ENCODE results near the gene MTHFS. TPM values are rescaled to one million over a fixed set of nuclear protein-coding genes. Genes with fewer than 3 reads are reported as not detected.

MTHFS gene
- total and polyA plus RNA-seq, 10 donors = 11.7 to 54.2 (median 30.0) TPM

- H3K4me1 ChIP-seq = no peaks in the 10 kb centered on the region
- H3K27ac ChIP-seq = no peak overlapping the region
- no peaks in the 10 kb centered on the region for H3K9me3 ChIP-seq
- H3K4me3 ChIP-seq = no peak overlapping the region
- TF ChIP-seq CTCF (IDR thresholded peaks at IDR 0.05 in 8 of 11, conservative IDR thresholded peaks at IDR 0.05 in 3 of 11) (no peak), POLR2A (IDR thresholded peaks at IDR 0.05) (no peak), POLR2AphosphoS5 (IDR thresholded peaks at IDR 0.05) (no peak)
- intact Hi-C loops (cut with DNase I; ENCODE audit: low total_unique reads) = no loop called here
- no peak for DNase-seq
- WGBS, 5 donors = 96 to 99% (median 97%) methylated on average over 6 of the region's 6 CpGs
- no peaks in the 10 kb centered on the region for H3K27me3 ChIP-seq (replicated peaks in 1 of 7)
- peaks cover 0 to 69% (median 3%) of the 10 kb centered on the region in 6 donors for H3K36me3 ChIP-seq
These were observed 32.9 kb downstream of the MTHFS start for GRCh38 chr15:79863886-79864285.

GRCh38 chr15:79862191-79862590 is 34.6 kb downstream of the MTHFS start:
- intact Hi-C loops (cut with DNase I; ENCODE audit: low total_unique reads) = no loop called here
- TF ChIP-seq POLR2AphosphoS5 (IDR thresholded peaks at IDR 0.05) (no peak), POLR2A (IDR thresholded peaks at IDR 0.05) (no peak), CTCF (IDR thresholded peaks at IDR 0.05 in 8 of 11, conservative IDR thresholded peaks at IDR 0.05 in 3 of 11) (no peak)
- Histone ChIP-seq H3K4me1 (no peaks in the 10 kb centered on the region), H3K4me3 (no peak overlapping the region), H3K27ac (no peak overlapping the region), H3K9me3 (no peaks in the 10 kb centered on the region), H3K36me3 (peaks cover 0 to 60% (median 3%) of the 10 kb centered on the region in 6 donors), H3K27me3 (replicated peaks in 1 of 7) (no peaks in the 10 kb centered on the region)
- WGBS, 5 donors = 94 to 100% (median 96%) methylated on average over 1 of the region's 1 CpG
- no peak for DNase-seq

- TF ChIP-seq POLR2AphosphoS5 (IDR thresholded peaks at IDR 0.05) (no peak), POLR2A (IDR thresholded peaks at IDR 0.05) (no peak), CTCF (IDR thresholded peaks at IDR 0.05 in 8 of 11, conservative IDR thresholded peaks at IDR 0.05 in 3 of 11) (no peak)
- Histone ChIP-seq H3K27me3 (replicated peaks in 1 of 7) (no peaks in the 10 kb centered on the region), H3K4me3 (no peak overlapping the region), H3K36me3 (peaks cover 0 to 49% (median 0%) of the 10 kb centered on the region in 6 donors), H3K27ac (no peak overlapping the region), H3K9me3 (no peaks in the 10 kb centered on the region), H3K4me1 (no peaks in the 10 kb centered on the region)
- WGBS, 5 donors = 74 to 86% (median 83%) methylated on average over 2 of the region's 2 CpGs
- intact Hi-C loops (cut with DNase I; ENCODE audit: low total_unique reads) = no loop called here
- no peak for DNase-seq
These were observed 36.2 kb downstream of the MTHFS start for GRCh38 chr15:79860661-79861060.

GRCh38 chr15:79858469-79858868 is 38.3 kb downstream of the MTHFS start:
- WGBS, 5 donors = 90 to 97% (median 96%) methylated on average over 2 of the region's 2 CpGs
- peaks cover 0 to 46% (median 3%) of the 10 kb centered on the region in 6 donors for H3K36me3 ChIP-seq
- no peaks in the 10 kb centered on the region for H3K27me3 ChIP-seq (replicated peaks in 1 of 7)
- no peak overlapping the region for H3K4me3 ChIP-seq
- no peak for DNase-seq
- no peak overlapping the region for H3K27ac ChIP-seq
- H3K9me3 ChIP-seq = no peaks in the 10 kb centered on the region
- intact Hi-C loops (cut with DNase I; ENCODE audit: low total_unique reads) = no loop called here
- peaks cover 0 to 5% (median 0%) of the 10 kb centered on the region in 6 donors for H3K4me1 ChIP-seq
- TF ChIP-seq CTCF (IDR thresholded peaks at IDR 0.05 in 8 of 11, conservative IDR thresholded peaks at IDR 0.05 in 3 of 11) (no peak), POLR2A (IDR thresholded peaks at IDR 0.05) (no peak), POLR2AphosphoS5 (IDR thresholded peaks at IDR 0.05) (no peak)

All from spleen (tissue), 11 donors.